NCI-H1436 treated with DMSO at 0.1 percent for 48 hours (cell line): ENCODE measurements around the gene NDFIP1.
"Not testable (repeated sequence)": the region's sequence is repeated elsewhere in the genome, so short reads cannot be mapped to it uniquely, and the experiment has no call there.

Experiments
- DNase-seq: peaks from one replicate; lab custom pipeline; 2025; lab: John Stamatoyannopoulos, UW

The NDFIP1 gene

GRCh38 chr5:142108432-142109330, at the start of gene NDFIP1:
Gene NDFIP1, plus strand, starts transcription at chr5:142108779. Its CDS starts 196 bp downstream, at chr5:142108975.
- no peak for DNase-seq

- DNase-seq: no peak
Measured at GRCh38 chr5:142059304-142059940, 49.2 kb upstream of the NDFIP1 start.

- no peak for DNase-seq
Measured at GRCh38 chr5:142063376-142063775, 45.2 kb upstream of the NDFIP1 start.

- peak; percentile 53 for DNase-seq
Measured at GRCh38 chr5:142063878-142064331, 44.7 kb upstream of the NDFIP1 start.

GRCh38 chr5:142065273-142065672, 43.3 kb upstream of the NDFIP1 start:
- no peak for DNase-seq

GRCh38 chr5:142069606-142070399, 38.8 kb upstream of the NDFIP1 start:
- DNase-seq: no peak

GRCh38 chr5:142070734-142071133, 37.8 kb upstream of the NDFIP1 start:
- no peak for DNase-seq

GRCh38 chr5:142072488-142072887, 36.1 kb upstream of the NDFIP1 start:
- DNase-seq: no peak

- no peak for DNase-seq
Measured at GRCh38 chr5:142073362-142073988, 35.1 kb upstream of the NDFIP1 start.

GRCh38 chr5:142074006-142074405, 34.6 kb upstream of the NDFIP1 start:
- DNase-seq: no peak

- DNase-seq: peak; percentile 92
Measured at GRCh38 chr5:142078221-142078620, 30.4 kb upstream of the NDFIP1 start.

GRCh38 chr5:142078706-142079105, 29.9 kb upstream of the NDFIP1 start:
- DNase-seq: no peak

- peak; percentile 87 for DNase-seq
Measured at GRCh38 chr5:142079306-142079721, 29.3 kb upstream of the NDFIP1 start.

GRCh38 chr5:142080248-142080647, 28.3 kb upstream of the NDFIP1 start:
- DNase-seq: no peak

GRCh38 chr5:142082182-142082781, 26.3 kb upstream of the NDFIP1 start:
- no peak for DNase-seq

GRCh38 chr5:142086229-142086628, 22.4 kb upstream of the NDFIP1 start:
- DNase-seq: no peak

- no peak for DNase-seq
Measured at GRCh38 chr5:142086679-142087078, 21.9 kb upstream of the NDFIP1 start.

GRCh38 chr5:142087920-142088679, 20.5 kb upstream of the NDFIP1 start:
- DNase-seq: no peak

- not testable (repeated sequence) for DNase-seq
Measured at GRCh38 chr5:142088855-142089479, 19.6 kb upstream of the NDFIP1 start.

GRCh38 chr5:142091012-142091411, 17.6 kb upstream of the NDFIP1 start:
- DNase-seq: no peak
